H1 (cell line): ENCODE results near the gene KCNJ16. TPM values are rescaled to one million over a fixed set of nuclear protein-coding genes. Genes with fewer than 3 reads are reported as not detected.

Source experiments
- CTCF ChIA-PET: fragments of 300-600 bp; sonication (Branson Sonifier 250); formaldehyde crosslinking; loops from one replicate; lab custom pipeline; 2021; ENCODE audit not compliant: partially characterized antibody; lab: Charles Lee
- POLR2A ChIA-PET: fragments of 300-600 bp; sonication (Branson Sonifier 250); formaldehyde crosslinking; loops from one replicate; lab custom pipeline; 2021; ENCODE audit warnings: inconsistent platforms; ENCODE audit not compliant: partially characterized antibody; lab: Charles Lee
- DNase-seq, 2 experiments: peaks; one replicate each; pipeline versions ENCODE4 v3.0.0 to v3.0.0-alpha.2; 2010 to 2022; ENCODE audit warnings: low spot score in 2 of 2, low read depth in 1 of 2, mixed read lengths in 1 of 2
- FAIRE-seq: peaks from 2 replicates; lab custom pipeline; 2011; peaks lifted over from hg19 to GRCh38; lab: Jason Lieb, UNC
- H2AFZ ChIP-seq: 2 replicates; pipeline ENCODE4 v1.8.1; 2012; ENCODE audit warnings: low read length, inconsistent platforms
- H2AK5ac ChIP-seq: 2 replicates; pipeline ENCODE4 v1.6.1; 2013; ENCODE audit warnings: low read depth, low read length
- H2BK120ac ChIP-seq: replicated peaks from 2 replicates; pipeline ENCODE3; 2013; ENCODE audit warnings: low read depth, low read length, inconsistent platforms
- H2BK12ac ChIP-seq: 2 replicates; pipeline ENCODE4 v1.6.1; 2013; ENCODE audit warnings: low read depth, low read length
- H2BK15ac ChIP-seq: 2 replicates; pipeline ENCODE4 v1.6.1; 2013; ENCODE audit warnings: low read length
- H2BK20ac ChIP-seq: 2 replicates; pipeline ENCODE4 v1.6.1; 2013; ENCODE audit warnings: low read length
- H2BK5ac ChIP-seq: 2 replicates; pipeline ENCODE4 v1.6.1; 2013; ENCODE audit warnings: low read depth, low read length
- H3K14ac ChIP-seq: 2 replicates; pipeline ENCODE4 v1.6.1; 2013; ENCODE audit warnings: inconsistent platforms; ENCODE audit not compliant: insufficient read length
- H3K18ac ChIP-seq: 2 replicates; pipeline ENCODE4 v1.6.1; 2013; ENCODE audit warnings: low read length; ENCODE audit errors: extremely low read depth
- H3K23ac ChIP-seq: 2 replicates; pipeline ENCODE4 v1.6.1; 2013; ENCODE audit warnings: inconsistent platforms; ENCODE audit not compliant: insufficient read length
- H3K23me2 ChIP-seq: 2 replicates; pipeline ENCODE4 v1.6.1; 2013; ENCODE audit warnings: low read depth, low read length
- H3K27ac ChIP-seq: 2 replicates; pipeline ENCODE4 v1.6.1; 2011; ENCODE audit warnings: low read depth, low read length, inconsistent platforms
- H3K27me3 ChIP-seq, 4 experiments: replicated peaks in 1 of 4; 1 replicate in 1 of 4; 2 replicates in 3 of 4; pipeline versions ENCODE4 v1.6.1 to v1.8.1; 2011 to 2013; ENCODE audit warnings: low read length in 3 of 4, mild to moderate bottlenecking in 3 of 4, inconsistent platforms in 2 of 4, mixed read lengths in 2 of 4, moderate library complexity in 1 of 4; ENCODE audit not compliant: control insufficient read depth in 3 of 4, insufficient read depth in 3 of 4; ENCODE audit errors: extremely low read depth in 1 of 4
- H3K36me3 ChIP-seq, 4 experiments: 2 replicates each; pipeline versions ENCODE4 v1.6.1 to v1.8.1; 2011 to 2013; ENCODE audit warnings: mild to moderate bottlenecking in 4 of 4, low read length in 3 of 4, moderate library complexity in 2 of 4, control low read depth in 1 of 4, inconsistent platforms in 1 of 4; ENCODE audit not compliant: insufficient read depth in 4 of 4, control insufficient read depth in 2 of 4
- H3K4ac ChIP-seq: replicated peaks from 2 replicates; pipeline ENCODE3; 2013; ENCODE audit warnings: low read length, low read depth, mixed read lengths, inconsistent platforms; ENCODE audit not compliant: insufficient read length
- H3K4me1 ChIP-seq, 4 experiments: replicated peaks in 1 of 4; 1 replicate in 1 of 4; 2 replicates in 3 of 4; pipeline versions ENCODE4 v1.6.1 to v1.8.1; 2011 to 2013; ENCODE audit warnings: low read length in 3 of 4, inconsistent platforms in 2 of 4, mixed read lengths in 1 of 4; ENCODE audit not compliant: insufficient read depth in 4 of 4, control insufficient read depth in 3 of 4
- H3K4me2 ChIP-seq, 2 experiments: 2 replicates each; pipeline versions ENCODE4 v1.6.1 to v1.8.1; 2011 to 2013; ENCODE audit warnings: low read depth in 2 of 2, low read length in 2 of 2, control low read depth in 1 of 2, inconsistent platforms in 1 of 2, mild to moderate bottlenecking in 1 of 2; ENCODE audit not compliant: insufficient read depth in 1 of 2
- H3K4me3 ChIP-seq, 4 experiments: fragments of 200-600, 300-600 bp in 1 of 4; sonication (generic), shearing (Covaris generic), sonication (Bioruptor Twin) in 1 of 4; 2 replicates each; pipeline versions ENCODE4 v1.5.1 to v1.8.1; 2011 to 2016; ENCODE audit warnings: low read length in 4 of 4, low read depth in 3 of 4, control low read depth in 2 of 4, inconsistent platforms in 2 of 4, mild to moderate bottlenecking in 2 of 4, mixed read lengths in 1 of 4, moderate library complexity in 1 of 4; ENCODE audit not compliant: insufficient read depth in 2 of 4; ENCODE audit errors: extremely low read depth in 1 of 4
- H3K56ac ChIP-seq: replicated peaks from 2 replicates; pipeline ENCODE3; 2013; ENCODE audit warnings: low read depth, mild to moderate bottlenecking, mixed read lengths, low read length, inconsistent platforms; ENCODE audit not compliant: insufficient read length
- H3K79me1 ChIP-seq: 2 replicates; pipeline ENCODE4 v1.6.1; 2013; ENCODE audit warnings: low read depth, low read length, control low read depth
- H3K79me2 ChIP-seq, 2 experiments: 2 replicates each; pipeline versions ENCODE4 v1.6.1 to v1.8.1; 2012 to 2013; ENCODE audit warnings: low read length in 2 of 2, mild to moderate bottlenecking in 2 of 2, inconsistent platforms in 1 of 2; ENCODE audit not compliant: insufficient read depth in 2 of 2, control insufficient read depth in 1 of 2
- H3K9ac ChIP-seq, 4 experiments: replicated peaks in 1 of 4; 1 replicate in 1 of 4; 2 replicates in 3 of 4; pipeline versions ENCODE4 v1.6.1 to v1.8.1; 2011 to 2013; ENCODE audit warnings: low read depth in 3 of 4, low read length in 3 of 4, control low read depth in 2 of 4, mild to moderate bottlenecking in 2 of 4, moderate library complexity in 2 of 4, inconsistent platforms in 1 of 4; ENCODE audit errors: extremely low read depth in 1 of 4
- H3K9me3 ChIP-seq, 2 experiments: 2 replicates each; pipeline versions ENCODE4 v1.6.1 to v1.8.1; 2012 to 2013; ENCODE audit warnings: mild to moderate bottlenecking in 2 of 2, moderate library complexity in 2 of 2, control low read depth in 1 of 2, inconsistent platforms in 1 of 2, low read depth in 1 of 2, low read length in 1 of 2, mixed read lengths in 1 of 2; ENCODE audit not compliant: insufficient read depth in 2 of 2
- H4K20me1 ChIP-seq, 2 experiments: replicated peaks in 1 of 2; 2 replicates each; pipeline versions ENCODE3 to v1.8.1; 2011 to 2013; ENCODE audit warnings: inconsistent platforms in 2 of 2, low read length in 2 of 2, mild to moderate bottlenecking in 1 of 2; ENCODE audit not compliant: insufficient read depth in 2 of 2, control insufficient read depth in 1 of 2
- H4K5ac ChIP-seq: 2 replicates; pipeline ENCODE4 v1.6.1; 2013; ENCODE audit warnings: low read length, low read depth, mixed read lengths, inconsistent platforms; ENCODE audit not compliant: insufficient read length
- H4K8ac ChIP-seq: 2 replicates; pipeline ENCODE4 v1.8.0; 2013; ENCODE audit warnings: mild to moderate bottlenecking, moderate library complexity, low read length, inconsistent platforms; ENCODE audit not compliant: insufficient read depth; ENCODE audit errors: extremely low read depth
- H4K91ac ChIP-seq: replicated peaks from 2 replicates; pipeline ENCODE3; 2013; ENCODE audit warnings: low read length, mixed read lengths, inconsistent platforms; ENCODE audit not compliant: insufficient read length
- SAP30 ChIP-seq: fragments of 300-600 bp; sonication (generic); IDR thresholded peaks from 2 replicates; pipeline ENCODE4 v1.7.1; 2012; ENCODE audit warnings: low read length, moderate library complexity, mild to moderate bottlenecking, inconsistent platforms; ENCODE audit not compliant: insufficient read depth, insufficient replicate concordance
- ZNF274 ChIP-seq: IDR thresholded peaks from 2 replicates; pipeline ENCODE4 v1.7.0; 2012; ENCODE audit warnings: low read length, borderline replicate concordance; ENCODE audit errors: extremely low read depth
- WGBS, 2 experiments: shearing (Covaris generic) in 1 of 2; methylation state at CpG; one replicate each; pipeline versions ENCODE4 v1.1.6 to v1.1.7; 2013 to 2015; ENCODE audit warnings: low lambda C conversion rate in 2 of 2, mixed read lengths in 2 of 2, inconsistent platforms in 1 of 2, low coverage in 1 of 2, missing lambda C conversion rate in 1 of 2; ENCODE audit not compliant: insufficient replicate concordance in 2 of 2, insufficient coverage in 1 of 2, insufficient read length in 1 of 2; ENCODE audit errors: extremely low coverage in 1 of 2, missing lambda C conversion rate in 1 of 2; 5-methylcytosine and 5-hydroxymethylcytosine counted together
- polyA plus RNA-seq, 7 experiments: library from polyadenylated mRNA; depleted of rRNA in 3 of 7; stranded (reverse) in 5 of 7; unstranded in 2 of 7; fragments of >200 nt in 5 of 7; fragments of 200-250 nt in 2 of 7; gene quantifications; 1 replicate in 5 of 7; 2 replicates in 1 of 7; 4 replicates in 1 of 7; pipeline versions ENCODE4 v1.2.1 to v1.2.3, GENCODE V29; 2011 to 2013; ENCODE audit warnings: missing spikeins in 2 of 7, mixed read lengths in 2 of 7
- total RNA-seq: library from RNA; stranded (reverse); fragmentation: NEBNext Ultra II Directional; extraction: Animal tissue kit (Norgen Biotek cat#: 25700); gene quantifications from 2 replicates; pipeline ENCODE4 v1.2.1, GENCODE V29; 2021

Gene KCNJ16
- total and polyA plus RNA-seq, 2 of the 8 experiments (the other 6 are each of a cell fraction or from before 2014, with no cell fraction given), result not detected

GRCh38 chr17:70076831-70077230, 1.8 kb downstream of the KCNJ16 start:
- DNase-seq, result no peak
- no peak overlapping the region for H3K4ac ChIP-seq
- ChIA-PET CTCF (no interaction called here), POLR2A (no interaction called here)
- H2BK15ac ChIP-seq, result no peak overlapping the region
- H3K36me3 ChIP-seq, result no peaks in the 10 kb centered on the region
- H4K20me1 ChIP-seq, result no peaks in the 10 kb centered on the region
- H4K8ac ChIP-seq, result no peak overlapping the region
- H3K23ac ChIP-seq, result no peak overlapping the region
- no peaks in the 10 kb centered on the region; the same call in 1 of the 2 replicates for H3K23me2 ChIP-seq
- no peak overlapping the region for H2AK5ac ChIP-seq
- no peak overlapping the region for H2BK5ac ChIP-seq
- no peak overlapping the region for H3K4me2 ChIP-seq
- H3K9me3 ChIP-seq, result no peaks in the 10 kb centered on the region
- FAIRE-seq, result no peak
- no peaks in the 10 kb centered on the region for H3K79me1 ChIP-seq
- H3K18ac ChIP-seq, result no peak overlapping the region
- no peak overlapping the region for H3K9ac ChIP-seq
- 0 out of 2 replicates have a peak overlapping the region, but pooled peaks have one; percentile 73 for H2AFZ ChIP-seq
- no peak overlapping the region for H2BK12ac ChIP-seq
- no peak overlapping the region for H3K27ac ChIP-seq
- no peaks in the 10 kb centered on the region for H3K4me1 ChIP-seq
- H3K79me2 ChIP-seq, result no peaks in the 10 kb centered on the region
- no peak overlapping the region for H2BK120ac ChIP-seq
- WGBS, 2 experiments, result 61% methylated on average over 3 of the region's 3 CpGs; no CpG with 5 or more reads in 1 of the 2 experiments
- H3K56ac ChIP-seq, result no peak overlapping the region
- TF ChIP-seq ZNF274 (no peak), SAP30 (no peak)
- H4K91ac ChIP-seq, result no peak overlapping the region
- no peak overlapping the region for H4K5ac ChIP-seq
- H2BK20ac ChIP-seq, result no peak overlapping the region
- no peaks in the 10 kb centered on the region for H3K27me3 ChIP-seq
- no peak overlapping the region for H3K14ac ChIP-seq
- no peak overlapping the region for H3K4me3 ChIP-seq
